NB4 (cell line): ENCODE measurements around the gene PAFAH1B2.

Experiments
- DNase-seq: peaks from one replicate; pipeline ENCODE4 v3.0.0; 2010; ENCODE audit warnings: low read depth
- H3K4me3 ChIP-seq: one replicate; pipeline ENCODE4 v1.5.1; 2011; ENCODE audit warnings: mild to moderate bottlenecking, low read depth, low read length, moderate library complexity
- CTCF ChIP-seq: IDR thresholded peaks from one replicate; pipeline ENCODE4 v1.5.1; 2012; ENCODE audit warnings: low read depth, low read length
- MAX ChIP-seq: IDR thresholded peaks from 2 replicates; pipeline ENCODE4 v1.6.1; 2011; ENCODE audit warnings: low read depth, low read length
- MYC ChIP-seq: IDR thresholded peaks from 2 replicates; pipeline ENCODE4 v1.6.1; 2011; ENCODE audit warnings: low read depth, low read length
- POLR2A ChIP-seq: IDR thresholded peaks from 2 replicates; pipeline ENCODE4 v1.6.1; 2011; ENCODE audit warnings: mild to moderate bottlenecking; ENCODE audit not compliant: insufficient read length; ENCODE audit errors: extremely low read depth

Gene PAFAH1B2

GRCh38 chr11:117189941-117190544 lies 46.0 kb downstream of the PAFAH1B2 start:
- no peak overlapping the region for H3K4me3 ChIP-seq

GRCh38 chr11:117191680-117192400 lies 47.8 kb downstream of the PAFAH1B2 start:
- DNase-seq, result no peak
- no peak for TF ChIP-seq MAX
- no peak for TF ChIP-seq CTCF
- TF ChIP-seq POLR2A, result no peak
- TF ChIP-seq MYC, result no peak
- H3K4me3 ChIP-seq, result no peak overlapping the region

More at GRCh38 chr11:117189941-117190544, 46.0 kb downstream of the PAFAH1B2 start:
- peak; percentile 25 for DNase-seq
- TF ChIP-seq MAX (no peak), MYC (no peak), CTCF (no peak), POLR2A (no peak)

GRCh38 chr11:117192401-117192875 lies 48.4 kb downstream of the PAFAH1B2 start:
- no peak for TF ChIP-seq CTCF
- no peak for TF ChIP-seq MAX
- no peak for TF ChIP-seq POLR2A
- no peak for DNase-seq
- H3K4me3 ChIP-seq, result no peak overlapping the region

GRCh38 chr11:117193130-117194020 lies 49.3 kb downstream of the PAFAH1B2 start:
- H3K4me3 ChIP-seq, result no peak overlapping the region
- DNase-seq, result no peak
- TF ChIP-seq POLR2A (no peak), MYC (no peak), CTCF (no peak), MAX (no peak)

GRCh38 chr11:117194267-117194666 lies 50.2 kb downstream of the PAFAH1B2 start:
- H3K4me3 ChIP-seq, result no peak overlapping the region
- no peak for DNase-seq
- TF ChIP-seq MAX, result no peak

GRCh38 chr11:117195258-117195657 lies 51.2 kb downstream of the PAFAH1B2 start:
- TF ChIP-seq MAX (no peak), CTCF (no peak), MYC (no peak), POLR2A (no peak)
- DNase-seq, result no peak
- H3K4me3 ChIP-seq, result no peak overlapping the region
